Left ventricle myocardium inferior (tissue), 1 donor: ENCODE data around the gene ZNF621. TPM values are rescaled to one million over a fixed set of nuclear protein-coding genes. Genes with fewer than 3 reads are reported as not detected.

ENCODE experiments used
- DNase-seq: peaks from one replicate; pipeline ENCODE4 v3.0.0-alpha.2; 2020
- H3K27ac ChIP-seq: fragments of 200-600 bp; replicated peaks from 2 replicates; pipeline ENCODE4 v1.8.0; 2021
- H3K27me3 ChIP-seq: fragments of 200-600 bp; 2 replicates; pipeline ENCODE4 v1.8.0; 2021; ENCODE audit warnings: low read depth
- H3K36me3 ChIP-seq: fragments of 200-600 bp; 2 replicates; pipeline ENCODE4 v1.8.0; 2021
- H3K4me1 ChIP-seq: fragments of 200-600 bp; 2 replicates; pipeline ENCODE4 v1.8.0; 2021
- H3K4me3 ChIP-seq: fragments of 200-600 bp; 2 replicates; pipeline ENCODE4 v1.8.0; 2021; ENCODE audit warnings: mild to moderate bottlenecking, moderate library complexity
- H3K9me3 ChIP-seq: fragments of 200-600 bp; replicated peaks from 2 replicates; pipeline ENCODE4 v1.8.0; 2021
- intact Hi-C: fragments of 100-400 bp; cut with micrococcal nuclease; formaldehyde crosslinking; loops from one replicate; pipeline ENCODE4 v1.11.0; 2022
- total RNA-seq: library from RNA; stranded (reverse); fragmentation: NEBNext Ultra II Directional; extraction: Animal tissue kit (Norgen Biotek cat#: 25700); gene quantifications from one replicate; pipeline ENCODE4 v1.2.1, GENCODE V29; 2021
- TF ChIP-seq, protein P1 (sequence below): fragments of 200-600 bp; IDR thresholded peaks from 2 replicates; pipeline ENCODE4 v1.8.0; 2021; ENCODE audit warnings: antibody characterized with exemption, mild to moderate bottlenecking, borderline replicate concordance
- donor health status: DM: no; HTN: yes; CAD: no; lungs with severe emphysema.

The ZNF621 gene
- total RNA-seq, 1 donor from 2014 or later, result 10.2 TPM

DNA sequence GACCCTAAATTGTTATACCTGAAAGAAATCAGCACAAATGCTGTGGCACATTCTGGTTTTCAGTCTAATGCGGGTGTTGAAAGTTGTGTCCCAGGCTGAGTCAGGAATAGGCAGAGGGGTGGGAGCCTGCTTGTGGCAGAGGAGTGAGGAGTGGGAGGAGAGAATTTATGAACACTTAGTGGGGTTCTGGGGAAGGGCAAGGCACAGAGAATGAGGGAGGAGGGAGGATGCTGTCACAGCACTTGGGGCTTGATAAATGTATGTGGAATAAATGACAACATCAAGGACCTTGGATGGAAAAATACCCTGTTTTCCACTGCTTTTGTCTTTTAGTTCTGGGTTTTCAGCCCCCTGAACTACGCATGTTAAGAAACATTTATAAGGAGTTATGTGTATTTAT is 49.3 kb downstream of the ZNF621 start:
- TF ChIP-seq, protein P1, sequence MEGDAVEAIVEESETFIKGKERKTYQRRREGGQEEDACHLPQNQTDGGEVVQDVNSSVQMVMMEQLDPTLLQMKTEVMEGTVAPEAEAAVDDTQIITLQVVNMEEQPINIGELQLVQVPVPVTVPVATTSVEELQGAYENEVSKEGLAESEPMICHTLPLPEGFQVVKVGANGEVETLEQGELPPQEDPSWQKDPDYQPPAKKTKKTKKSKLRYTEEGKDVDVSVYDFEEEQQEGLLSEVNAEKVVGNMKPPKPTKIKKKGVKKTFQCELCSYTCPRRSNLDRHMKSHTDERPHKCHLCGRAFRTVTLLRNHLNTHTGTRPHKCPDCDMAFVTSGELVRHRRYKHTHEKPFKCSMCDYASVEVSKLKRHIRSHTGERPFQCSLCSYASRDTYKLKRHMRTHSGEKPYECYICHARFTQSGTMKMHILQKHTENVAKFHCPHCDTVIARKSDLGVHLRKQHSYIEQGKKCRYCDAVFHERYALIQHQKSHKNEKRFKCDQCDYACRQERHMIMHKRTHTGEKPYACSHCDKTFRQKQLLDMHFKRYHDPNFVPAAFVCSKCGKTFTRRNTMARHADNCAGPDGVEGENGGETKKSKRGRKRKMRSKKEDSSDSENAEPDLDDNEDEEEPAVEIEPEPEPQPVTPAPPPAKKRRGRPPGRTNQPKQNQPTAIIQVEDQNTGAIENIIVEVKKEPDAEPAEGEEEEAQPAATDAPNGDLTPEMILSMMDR, result no peak
- Histone ChIP-seq H3K36me3 (no peaks in the 10 kb centered on the region), H3K9me3 (peaks cover under 1% of the 10 kb centered on the region), H3K27ac (no peak overlapping the region), H3K27me3 (no peaks in the 10 kb centered on the region), H3K4me1 (no peaks in the 10 kb centered on the region), H3K4me3 (no peak overlapping the region)
- no peak for DNase-seq
- intact Hi-C loops, result no loop called here

DNA sequence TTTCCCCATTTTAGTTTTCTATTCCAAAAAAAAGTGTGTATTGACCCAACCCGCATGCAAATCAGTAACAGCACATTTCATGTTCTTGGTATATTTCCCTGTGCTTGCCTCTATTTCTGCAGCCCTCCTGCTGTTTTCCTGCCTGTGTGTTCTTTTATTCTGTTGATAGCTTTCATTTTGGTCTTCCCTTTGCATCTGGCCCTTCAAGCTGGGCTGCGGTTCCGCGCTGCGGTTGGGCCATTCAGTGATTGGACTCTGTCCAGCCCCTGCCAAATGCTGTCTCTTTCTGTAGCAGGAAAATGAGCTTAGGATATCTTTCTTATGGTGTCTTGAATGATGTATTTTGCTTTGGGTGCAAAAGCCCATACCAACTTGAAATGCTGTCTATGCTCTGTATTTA is 49.9 kb downstream of the ZNF621 start:
- H3K27me3 ChIP-seq, result no peaks in the 10 kb centered on the region
- TF ChIP-seq, protein P1, result no peak
- intact Hi-C loops, result no loop called here
- DNase-seq, result no peak
- H3K4me3 ChIP-seq, result no peak overlapping the region
- no peaks in the 10 kb centered on the region for H3K36me3 ChIP-seq
- H3K4me1 ChIP-seq, result no peaks in the 10 kb centered on the region
- no peaks in the 10 kb centered on the region for H3K9me3 ChIP-seq
- H3K27ac ChIP-seq, result no peak overlapping the region

DNA sequence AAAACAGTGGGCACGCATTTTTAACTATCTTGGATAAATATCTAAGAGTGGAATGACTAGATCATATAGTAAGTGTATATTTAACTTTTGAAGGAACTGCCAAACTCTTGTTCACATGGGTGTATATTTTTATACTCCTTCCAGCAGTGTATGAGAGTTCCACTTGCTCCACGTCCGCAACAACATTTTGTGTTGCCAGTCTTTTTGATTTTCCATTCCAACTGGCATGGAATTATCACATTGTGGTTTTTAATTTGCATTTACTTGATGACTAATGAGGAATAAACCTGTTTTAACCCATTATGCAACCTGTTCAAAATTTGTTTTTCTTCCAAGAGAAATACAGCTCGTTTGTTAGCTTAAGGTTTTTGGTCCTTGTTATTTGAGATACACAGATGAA is 51.6 kb downstream of the ZNF621 start:
- Histone ChIP-seq H3K27ac (no peak overlapping the region), H3K27me3 (no peaks in the 10 kb centered on the region), H3K9me3 (no peaks in the 10 kb centered on the region), H3K4me1 (no peaks in the 10 kb centered on the region), H3K4me3 (no peak overlapping the region), H3K36me3 (no peaks in the 10 kb centered on the region)
- DNase-seq, result no peak
- TF ChIP-seq, protein P1, result no peak
- intact Hi-C loops, result no loop called here

GRCh38 chr3:40580494-40581091 is 55.8 kb downstream of the ZNF621 start:
- TF ChIP-seq, protein P1, result peak; percentile 97
- H3K27me3 ChIP-seq, result no peaks in the 10 kb centered on the region
- no peak overlapping the region for H3K4me3 ChIP-seq
- H3K36me3 ChIP-seq, result no peaks in the 10 kb centered on the region
- intact Hi-C loops, result loop anchor here (2.0 to 10.0 kb wide), 3 partner anchors 394 to 1302 kb away; no protein-coding TSS in a partner anchor
- H3K27ac ChIP-seq, result no peak overlapping the region
- H3K4me1 ChIP-seq, result peaks cover 28% of the 10 kb centered on the region
- peak; percentile 42 for DNase-seq
- H3K9me3 ChIP-seq, result no peaks in the 10 kb centered on the region

- Histone ChIP-seq H3K9me3 (no peaks in the 10 kb centered on the region), H3K27ac (no peak overlapping the region), H3K27me3 (no peaks in the 10 kb centered on the region), H3K36me3 (no peaks in the 10 kb centered on the region), H3K4me1 (peaks cover 29% of the 10 kb centered on the region), H3K4me3 (no peak overlapping the region)
- DNase-seq, result no peak
- TF ChIP-seq, protein P1, result no peak
- intact Hi-C loops, result loop anchor here (2.0 to 10.0 kb wide), 3 partner anchors 394 to 1302 kb away; no protein-coding TSS in a partner anchor
Measured at GRCh38 chr3:40581166-40581565, 56.4 kb downstream of the ZNF621 start.
